ENCODE results near the gene RUVBL2. TPM values are rescaled to one million over a fixed set of nuclear protein-coding genes. Genes with fewer than 3 reads are reported as not detected.

Gene RUVBL2
- 10 to 100 TPM in 4 of 5 donors, under 1 TPM in 1; 0.58 to 96.0 (median 59.1) TPM for total RNA-seq
- polyA plus RNA-seq, result 10 to 100 TPM; 55.3 to 69.2 (median 63.3) TPM
- long read RNA-seq, donor 1, transcript RUVBL2-206 (15 exons, 2,009 nt), result major isoform, 13 of 15 reads
- long read RNA-seq, donor 1, partial matches to known transcripts, result 0 of 15 reads
- long read RNA-seq, donor 1, other reads (novel, unspliced or antisense), result 0 of 15 reads
- long read RNA-seq, donor 2, transcript RUVBL2-206 (15 exons, 2,009 nt), result major isoform, 18 of 18 reads
- long read RNA-seq, donor 2, partial matches to known transcripts, result 0 of 18 reads
- long read RNA-seq, donor 2, other reads (novel, unspliced or antisense), result 0 of 18 reads
- long read RNA-seq, donor 3, partial matches to known transcripts, result 0 of 4 reads
- long read RNA-seq, donor 3, other reads (novel, unspliced or antisense), result 0 of 4 reads
- long read RNA-seq, donor 4, transcript RUVBL2-206 (15 exons, 2,009 nt), result major isoform, 5 of 5 reads
- long read RNA-seq, donor 4, partial matches to known transcripts, result 0 of 5 reads
- long read RNA-seq, donor 4, other reads (novel, unspliced or antisense), result 0 of 5 reads
- long read RNA-seq, donor 5, transcript RUVBL2-206 (15 exons, 2,009 nt), result major isoform, 9 of 11 reads
- long read RNA-seq, donor 5, partial matches to known transcripts, result 0 of 11 reads
- long read RNA-seq, donor 5, other reads (novel, unspliced or antisense), result 0 of 11 reads
- long read RNA-seq, donor 6, transcript RUVBL2-206 (15 exons, 2,009 nt), result major isoform, 24 of 33 reads
- long read RNA-seq, donor 6, partial matches to known transcripts, result 6 of 33 reads
- long read RNA-seq, donor 6, other reads (novel, unspliced or antisense), result 0 of 33 reads
- long read RNA-seq, donor 7, transcript RUVBL2-206 (15 exons, 2,009 nt), result major isoform, 16 of 21 reads
- long read RNA-seq, donor 7, partial matches to known transcripts, result 5 of 21 reads
- long read RNA-seq, donor 7, other reads (novel, unspliced or antisense), result 0 of 21 reads
- long read RNA-seq, donor 8, partial matches to known transcripts, result 0 of 5 reads
- long read RNA-seq, donor 8, other reads (novel, unspliced or antisense), result 0 of 5 reads
- long read RNA-seq, donor 9, transcript RUVBL2-206 (15 exons, 2,009 nt), result major isoform, 7 of 12 reads
- long read RNA-seq, donor 9, partial matches to known transcripts, result 0 of 12 reads
- long read RNA-seq, donor 9, other reads (novel, unspliced or antisense), result 0 of 12 reads
- long read RNA-seq, donor 10, transcript RUVBL2-206 (15 exons, 2,009 nt), result major isoform, 7 of 8 reads
- long read RNA-seq, donor 10, partial matches to known transcripts, result 0 of 8 reads
- long read RNA-seq, donor 10, other reads (novel, unspliced or antisense), result 0 of 8 reads

- H3K27me3 ChIP-seq, result no peaks in the 10 kb centered on the region
- H3K4me1 ChIP-seq, result peaks cover 32 to 47% (median 42%) of the 10 kb centered on the region in 4 donors
- peaks cover 8 to 29% (median 24%) of the 10 kb centered on the region in 4 donors for H3K36me3 ChIP-seq
- peak within 1 kb of the TSS; percentile 57 to 81 (median 71) for H3K4me3 ChIP-seq
- WGBS, 5 donors, result 0 to 1% (median 1%) methylated on average over 32 to 56 of the region's 56 CpGs
- peak; percentile 100 for DNase-seq
- peak within 1 kb of the TSS; percentile 85 to 96 (median 94) for H3K27ac ChIP-seq
- intact Hi-C loops (cut with DNase I; ENCODE audit: low total_unique reads), result no loop called here
- peak; percentile 96 to 99 (median 99) for TF ChIP-seq POLR2AphosphoS5 (IDR thresholded peaks at IDR 0.05)
- TF ChIP-seq EP300 (IDR thresholded peaks at IDR 0.05), result no peak
- peak in 2 of 4 donors; percentile 54 to 79 for TF ChIP-seq POLR2A (IDR thresholded peaks at IDR 0.05)
- TF ChIP-seq, protein P1, sequence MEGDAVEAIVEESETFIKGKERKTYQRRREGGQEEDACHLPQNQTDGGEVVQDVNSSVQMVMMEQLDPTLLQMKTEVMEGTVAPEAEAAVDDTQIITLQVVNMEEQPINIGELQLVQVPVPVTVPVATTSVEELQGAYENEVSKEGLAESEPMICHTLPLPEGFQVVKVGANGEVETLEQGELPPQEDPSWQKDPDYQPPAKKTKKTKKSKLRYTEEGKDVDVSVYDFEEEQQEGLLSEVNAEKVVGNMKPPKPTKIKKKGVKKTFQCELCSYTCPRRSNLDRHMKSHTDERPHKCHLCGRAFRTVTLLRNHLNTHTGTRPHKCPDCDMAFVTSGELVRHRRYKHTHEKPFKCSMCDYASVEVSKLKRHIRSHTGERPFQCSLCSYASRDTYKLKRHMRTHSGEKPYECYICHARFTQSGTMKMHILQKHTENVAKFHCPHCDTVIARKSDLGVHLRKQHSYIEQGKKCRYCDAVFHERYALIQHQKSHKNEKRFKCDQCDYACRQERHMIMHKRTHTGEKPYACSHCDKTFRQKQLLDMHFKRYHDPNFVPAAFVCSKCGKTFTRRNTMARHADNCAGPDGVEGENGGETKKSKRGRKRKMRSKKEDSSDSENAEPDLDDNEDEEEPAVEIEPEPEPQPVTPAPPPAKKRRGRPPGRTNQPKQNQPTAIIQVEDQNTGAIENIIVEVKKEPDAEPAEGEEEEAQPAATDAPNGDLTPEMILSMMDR (IDR thresholded peaks at IDR 0.05), result peak in 6 of 7 experiments; percentile 92 to 99 (median 98)
- no peaks in the 10 kb centered on the region for H3K9me3 ChIP-seq
These were observed at the start of gene RUVBL2, which contains the start of gene GYS1 for GRCh38 chr19:48993175-48994034. RUVBL2 (plus strand) TSS chr19:48993887; CDS start chr19:48993912, 25 bp downstream. GYS1 (minus strand) TSS chr19:48993309; CDS start chr19:48993112, 197 bp downstream.

- 86 to 97% (median 93%) methylated on average over 5 of the region's 5 CpGs for WGBS, 5 donors
- H3K4me1 ChIP-seq, result no peaks in the 10 kb centered on the region
- H3K4me3 ChIP-seq, result no peak overlapping the region
- DNase-seq, result no peak
- intact Hi-C loops (cut with DNase I; ENCODE audit: low total_unique reads), result no loop called here
- no peaks in the 10 kb centered on the region for H3K27me3 ChIP-seq
- H3K9me3 ChIP-seq, result peaks cover 0 to 18% (median 9%) of the 10 kb centered on the region in 4 donors
- H3K27ac ChIP-seq, result no peak overlapping the region
- TF ChIP-seq EP300 (IDR thresholded peaks at IDR 0.05), result no peak
- TF ChIP-seq, protein P1 (IDR thresholded peaks at IDR 0.05), result no peak
- H3K36me3 ChIP-seq, result no peaks in the 10 kb centered on the region
These were observed 48.3 kb upstream of the RUVBL2 start for GRCh38 chr19:48945415-48945814.

GRCh38 chr19:48945817-48946216, 47.9 kb upstream of the RUVBL2 start:
- Histone ChIP-seq H3K4me3 (no peak overlapping the region), H3K27me3 (no peaks in the 10 kb centered on the region), H3K9me3 (peaks cover 0 to 14% (median 7%) of the 10 kb centered on the region in 4 donors), H3K4me1 (no peaks in the 10 kb centered on the region), H3K36me3 (no peaks in the 10 kb centered on the region), H3K27ac (no peak overlapping the region)
- intact Hi-C loops (cut with DNase I; ENCODE audit: low total_unique reads), result no loop called here
- WGBS, 5 donors, result 84 to 96% (median 88%) methylated on average over 2 of the region's 2 CpGs
- no peak for TF ChIP-seq POLR2AphosphoS5 (IDR thresholded peaks at IDR 0.05)
- TF ChIP-seq, protein P1 (IDR thresholded peaks at IDR 0.05), result no peak
- TF ChIP-seq EP300 (IDR thresholded peaks at IDR 0.05), result no peak
- TF ChIP-seq POLR2A (IDR thresholded peaks at IDR 0.05), result no peak
- DNase-seq, result no peak
